GM19467 (cell line): ENCODE data around the gene HECTD2.
"Not testable (repeated sequence)": the region's sequence is repeated elsewhere in the genome, so short reads cannot be mapped to it uniquely, and the experiment has no call there.

Experiments
- ATAC-seq: cut with Tn5 transposase; IDR thresholded peaks from one replicate; pipeline ENCODE4 v1.9.1; 2021; ENCODE audit warnings: mild to moderate bottlenecking, moderate library complexity; ENCODE audit not compliant: unreplicated experiment

HECTD2 gene

GRCh38 chr10:91410638-91411371 lies 661 bp downstream of the HECTD2 start:
- ATAC-seq = no peak

- no peak for ATAC-seq
Observed at GRCh38 chr10:91411621-91412020, 1.5 kb downstream of the HECTD2 start.

- ATAC-seq = no peak
Observed at GRCh38 chr10:91412354-91413087, 2.4 kb downstream of the HECTD2 start.

DNA sequence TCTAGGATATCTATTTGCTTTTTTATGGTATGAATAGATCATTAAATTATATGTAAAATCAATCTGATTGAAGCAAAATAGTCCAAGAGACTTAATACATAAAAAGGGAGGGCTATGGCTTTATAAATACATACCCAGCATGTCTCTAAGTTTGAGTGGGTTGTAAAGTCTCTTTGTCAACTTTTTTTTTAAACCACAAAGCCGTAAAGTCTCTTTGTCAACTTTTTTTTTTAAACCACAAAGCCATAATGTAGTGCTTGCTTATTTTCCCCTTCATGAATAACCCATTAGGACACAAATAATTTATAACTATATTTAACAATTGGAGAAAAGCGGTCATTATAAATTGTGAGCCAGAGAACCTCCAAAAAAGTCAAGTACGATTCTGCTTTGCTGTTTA lies 5.7 kb downstream of the HECTD2 start:
- ATAC-seq = no peak

DNA sequence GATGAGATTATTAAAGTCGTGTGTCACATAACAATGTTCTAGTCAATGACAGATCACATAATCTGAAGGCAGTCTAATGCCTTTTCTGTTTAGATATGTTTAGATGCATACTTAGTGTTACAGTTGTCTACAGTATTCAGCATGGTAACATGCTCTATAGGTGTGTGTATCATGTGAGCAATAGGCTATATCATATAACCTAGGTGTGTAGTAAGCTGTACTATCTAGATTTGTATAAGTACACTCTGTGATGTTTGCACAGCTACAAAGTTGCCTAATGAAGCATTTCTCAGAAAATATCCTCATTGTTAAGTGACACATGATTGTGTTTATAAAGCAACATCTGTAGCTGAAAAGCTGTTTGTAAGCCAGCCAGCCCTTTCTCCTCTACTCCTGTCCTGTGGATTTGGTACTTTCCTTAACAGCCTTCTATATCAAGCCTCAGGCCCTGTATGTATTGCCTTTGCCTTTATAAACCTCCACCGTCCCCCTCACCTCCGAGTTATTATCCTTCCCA lies 6.3 kb downstream of the HECTD2 start:
- ATAC-seq = no peak

DNA sequence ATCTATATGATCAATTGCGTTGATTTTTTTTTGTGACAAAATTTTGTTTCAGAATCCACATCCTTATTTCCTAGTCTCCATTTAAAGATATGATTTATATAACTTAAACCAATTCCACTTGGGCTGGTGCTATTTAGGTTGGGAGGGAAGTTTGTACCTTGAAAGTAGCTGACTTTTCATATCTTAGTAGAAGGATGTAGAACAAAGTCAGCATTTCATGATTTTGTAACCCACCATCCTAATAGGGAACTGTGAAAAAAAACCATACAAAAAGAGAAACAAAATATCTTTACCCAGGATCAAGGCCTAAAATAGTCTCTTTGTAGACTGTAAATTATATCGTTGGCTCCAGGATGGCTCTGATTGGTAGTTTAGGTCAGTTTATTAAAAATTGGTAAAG lies 8.3 kb downstream of the HECTD2 start:
- no peak for ATAC-seq

DNA sequence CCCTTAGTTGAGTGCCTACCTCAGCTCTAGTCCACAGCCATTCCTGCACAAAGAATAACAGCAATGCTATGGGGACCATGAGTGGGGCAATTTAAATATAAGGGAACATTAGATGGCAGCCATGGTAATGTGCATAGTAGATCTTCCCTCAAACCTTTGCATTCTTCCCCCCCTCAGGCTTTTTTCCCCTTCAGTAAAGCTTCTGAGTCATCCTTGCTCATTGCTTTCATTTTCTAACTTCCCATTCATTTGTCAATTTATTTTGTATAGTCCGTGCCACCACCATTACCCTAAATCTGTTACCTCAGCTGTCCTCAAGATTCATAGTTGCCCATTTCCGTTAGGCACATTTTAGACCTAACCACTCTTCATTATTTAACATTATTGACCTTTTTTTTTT lies 10.7 kb downstream of the HECTD2 start:
- no peak for ATAC-seq

DNA sequence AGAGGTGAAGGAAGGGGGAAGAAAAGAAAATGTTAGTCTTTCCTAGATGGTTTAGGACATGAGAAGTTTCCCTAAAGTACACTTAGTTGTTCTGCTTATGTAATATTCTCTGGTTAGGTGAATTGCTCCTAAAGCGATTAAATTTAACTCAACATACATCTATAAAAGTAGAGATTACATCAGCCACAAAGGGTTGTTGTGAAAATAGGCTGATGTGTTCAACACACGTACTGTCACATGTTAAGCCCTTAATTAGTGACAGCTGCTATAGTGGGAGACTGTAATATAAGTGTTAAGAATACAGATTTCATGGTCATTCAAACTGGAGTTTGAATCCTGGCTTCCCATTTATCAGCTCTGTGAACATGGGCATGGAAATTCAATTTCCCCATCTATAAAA lies 12.8 kb downstream of the HECTD2 start:
- ATAC-seq = no peak

DNA sequence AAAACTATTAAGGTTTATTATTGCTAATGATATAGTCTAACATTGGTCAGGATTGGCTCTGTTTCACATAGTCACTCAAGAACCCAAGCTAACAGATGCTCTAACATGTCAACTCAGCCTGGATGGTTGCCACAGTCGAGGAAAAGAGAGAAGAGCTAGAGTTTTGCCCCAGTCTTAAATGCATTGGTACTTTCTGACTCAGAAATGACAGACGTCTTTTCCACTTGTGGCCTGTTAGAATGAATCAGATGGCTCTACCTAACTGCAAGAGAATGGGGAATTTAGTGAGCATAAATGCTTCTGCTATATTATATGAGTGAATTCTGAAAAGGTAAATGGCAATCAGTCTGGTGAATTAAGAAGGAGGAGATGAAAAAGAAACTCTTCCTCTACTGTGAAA lies 13.9 kb downstream of the HECTD2 start:
- no peak for ATAC-seq

DNA sequence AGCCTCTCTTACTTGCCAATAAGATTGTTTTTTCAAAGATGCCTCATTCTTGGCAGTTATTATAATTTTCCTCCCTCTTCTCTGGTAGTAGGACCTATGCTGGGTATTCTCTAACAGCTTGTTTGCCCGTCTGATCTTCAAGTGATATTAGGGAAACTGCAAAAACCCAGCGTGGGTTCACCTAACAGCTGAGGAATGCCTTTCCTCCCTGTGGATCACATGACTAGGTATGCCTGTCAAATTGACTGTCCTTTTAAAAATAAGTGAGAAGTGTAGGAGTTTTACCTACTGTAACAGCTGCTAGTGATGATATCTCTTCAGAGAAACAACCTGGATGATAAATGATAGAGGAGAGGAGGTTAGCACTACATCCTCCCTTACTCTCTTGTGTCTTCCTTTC lies 22.0 kb downstream of the HECTD2 start:
- no peak for ATAC-seq

DNA sequence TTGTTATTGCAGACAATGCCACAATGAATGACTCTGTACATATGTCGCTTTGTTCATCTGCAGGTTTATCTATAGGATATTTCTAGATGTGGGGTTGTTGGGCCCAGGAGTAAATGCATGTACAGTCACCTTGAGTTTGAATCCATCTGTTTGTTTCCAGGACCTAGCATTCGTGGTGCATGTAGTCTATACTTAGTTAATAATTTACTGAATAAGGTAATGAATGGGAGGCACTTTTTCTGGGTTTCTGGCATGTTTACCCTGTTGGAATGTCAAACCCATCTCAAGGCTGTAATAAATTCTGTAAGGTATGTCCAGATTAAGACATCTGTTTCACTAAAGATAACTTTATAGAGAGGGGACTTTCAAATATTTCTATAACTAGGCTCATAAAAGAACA lies 23.5 kb downstream of the HECTD2 start:
- no peak for ATAC-seq

DNA sequence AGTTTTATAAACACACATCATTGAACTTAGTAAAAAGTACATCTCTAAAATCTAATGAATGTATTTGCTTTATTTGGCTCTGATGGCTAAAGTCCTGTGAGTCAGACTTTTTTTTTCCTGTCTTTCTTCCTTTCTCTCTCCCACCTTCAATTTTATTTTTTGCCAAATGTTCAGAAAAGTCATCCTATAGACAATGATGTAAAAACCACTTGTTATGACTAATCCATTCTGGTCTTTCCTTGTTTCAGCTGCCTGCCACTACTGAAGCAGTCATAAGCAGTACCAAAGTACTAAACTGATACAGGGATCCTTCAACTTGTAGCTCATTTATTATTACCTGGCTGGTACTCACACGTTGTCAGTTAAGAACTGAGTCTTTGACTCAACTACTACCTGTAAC lies 23.9 kb downstream of the HECTD2 start:
- ATAC-seq = no peak

GRCh38 chr10:91435241-91435640 lies 25.1 kb downstream of the HECTD2 start:
- ATAC-seq = no peak

DNA sequence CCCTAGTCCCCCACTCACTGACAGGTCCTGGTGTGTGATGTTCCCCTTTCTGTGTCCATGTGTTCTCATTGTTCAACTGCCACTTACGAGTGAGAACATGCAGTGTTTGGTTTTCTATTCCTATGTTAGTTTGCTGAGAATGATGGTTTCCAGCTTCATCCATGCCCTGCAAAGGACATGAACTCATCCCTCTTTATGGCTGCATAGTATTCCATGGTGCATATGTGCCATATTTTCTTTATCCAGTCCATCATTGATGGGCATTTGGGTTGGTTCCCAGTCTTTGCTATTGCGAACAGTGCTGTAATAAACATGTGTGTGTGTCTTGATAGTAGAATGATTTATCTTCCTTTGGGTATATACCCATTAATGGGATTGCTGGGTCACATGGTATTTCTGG lies 28.1 kb downstream of the HECTD2 start:
- ATAC-seq = not testable (repeated sequence)

- ATAC-seq = no peak
Observed at GRCh38 chr10:91444211-91445182, 34.4 kb downstream of the HECTD2 start.

DNA sequence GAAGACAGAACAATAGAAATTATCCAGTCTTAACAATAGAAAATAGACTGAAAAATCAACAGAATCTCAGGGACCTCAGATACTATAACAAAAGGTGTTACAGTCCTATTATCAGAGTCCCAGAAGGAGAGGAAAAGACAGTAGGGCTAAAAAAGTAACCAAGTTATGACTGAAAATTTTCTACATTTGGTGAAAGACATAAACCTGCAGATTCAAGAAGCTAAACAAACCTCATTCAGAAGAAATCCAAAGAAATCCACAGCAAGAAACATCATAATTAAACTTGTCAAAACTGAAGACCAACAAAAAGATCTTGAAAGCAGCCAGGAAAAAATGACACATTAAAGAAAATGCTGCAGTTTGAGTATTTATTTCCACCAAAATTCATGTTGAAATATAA lies 41.9 kb downstream of the HECTD2 start:
- ATAC-seq = no peak

- ATAC-seq = no peak
Observed at GRCh38 chr10:91453535-91453934, 43.4 kb downstream of the HECTD2 start.

- not testable (repeated sequence) for ATAC-seq
Observed at GRCh38 chr10:91455135-91455534, 45.0 kb downstream of the HECTD2 start.

DNA sequence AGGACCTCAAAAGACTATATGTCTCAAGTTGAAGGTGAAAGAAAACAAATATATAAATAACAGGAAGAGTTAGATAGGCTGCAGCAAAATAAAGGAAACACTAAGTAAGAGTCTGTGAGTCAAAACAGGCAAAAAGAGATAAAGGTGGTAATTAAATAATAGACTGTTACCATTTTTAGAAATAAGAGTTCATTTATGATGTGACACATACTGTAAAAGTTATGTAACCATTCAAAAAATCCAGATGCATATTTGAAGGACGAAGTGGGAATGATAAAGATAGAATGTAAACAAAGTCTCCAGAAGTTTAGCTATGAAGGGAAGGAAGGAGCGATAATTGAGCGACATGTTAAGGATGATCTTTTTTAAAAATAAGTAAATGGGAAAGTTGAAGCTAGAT lies 50.5 kb downstream of the HECTD2 start:
- no peak for ATAC-seq

- ATAC-seq = no peak
Observed at GRCh38 chr10:91462423-91462822, 52.3 kb downstream of the HECTD2 start.

DNA sequence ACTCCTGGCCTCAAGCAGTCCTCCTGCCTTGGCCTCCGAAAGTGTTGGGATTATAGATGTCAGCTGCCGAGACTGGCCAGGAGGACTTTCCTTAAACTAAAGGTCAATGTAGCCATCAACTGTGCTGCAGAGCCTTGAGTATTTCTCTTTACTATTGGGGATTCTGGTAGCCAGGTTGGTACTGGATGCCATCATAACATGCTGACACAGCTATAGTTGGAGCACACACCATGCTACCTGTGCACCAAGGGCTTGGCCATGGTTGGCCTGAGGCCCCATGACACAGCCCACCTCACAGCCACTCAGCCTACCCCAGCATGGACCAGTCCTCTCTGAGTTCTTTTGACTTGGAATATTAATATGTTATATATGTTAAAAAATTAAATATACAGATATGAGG lies 54.4 kb downstream of the HECTD2 start:
- ATAC-seq = no peak
